HepG2 (cell line): ENCODE data around the gene ZNF526. TPM values are rescaled to one million over a fixed set of nuclear protein-coding genes. Genes with fewer than 3 reads are reported as not detected.

Experiments used
- ATAC-seq: fragments of 200-7000 bp; cut with Tn5 transposase; 3 replicates; pipeline ENCODE4 v1.9.1; 2020; ENCODE audit warnings: mild to moderate bottlenecking, moderate library complexity
- BruUV-seq: library from RNA; stranded (reverse); fragments of 400-500 nt; replicated peaks from 2 replicates; lab custom pipeline; 2021; lab: Mats Ljungman, UMichigan
- CTCF ChIA-PET: fragments of 300-600 bp; formaldehyde crosslinking; extraction: SDS; loops from one replicate; lab custom pipeline; 2021; ENCODE audit warnings: low total read pairs, inconsistent platforms, low intra/inter-chr PET ratio; lab: Yijun Ruan, JAX
- POLR2A ChIA-PET: fragments of 350-600 bp; sonication (Branson Sonifier 250); formaldehyde crosslinking; loops from one replicate; lab custom pipeline; 2020; ENCODE audit warnings: antibody characterized with exemption, inconsistent platforms; lab: Yijun Ruan, JAX
- DNase-seq: peaks from one replicate; pipeline ENCODE4 v3.0.0-alpha.2; 2015; ENCODE audit warnings: low spot score
- FAIRE-seq: peaks from 3 replicates; lab custom pipeline; 2011; peaks lifted over from hg19 to GRCh38; lab: Jason Lieb, UNC
- H2AFZ ChIP-seq: one replicate; pipeline ENCODE4 v1.6.1; 2011; ENCODE audit warnings: low read length, inconsistent platforms
- H3K27ac ChIP-seq: fragments of 300-600 bp; 3 replicates; pipeline ENCODE4 v1.8.0; 2011; ENCODE audit warnings: mixed run types, mild to moderate bottlenecking, mixed read lengths, low read length, inconsistent platforms; ENCODE audit not compliant: insufficient read depth; ENCODE audit errors: extremely low read length
- H3K27me3 ChIP-seq, 2 experiments: fragments of 200-600 bp in 1 of 2; 2 replicates in 1 of 2; 3 replicates in 1 of 2; pipeline versions ENCODE4 v1.6.0 to v1.8.0; 2011; ENCODE audit warnings: low read length in 2 of 2, mild to moderate bottlenecking in 2 of 2, moderate library complexity in 2 of 2, inconsistent platforms in 1 of 2; ENCODE audit not compliant: insufficient read depth in 2 of 2, control insufficient read depth in 1 of 2
- H3K36me3 ChIP-seq, 2 experiments: fragments of 200-600 bp in 1 of 2; replicated peaks in 1 of 2; 2 replicates in 1 of 2; 3 replicates in 1 of 2; pipeline versions ENCODE4 v1.5.1 to v1.8.0; 2011; ENCODE audit warnings: low read length in 2 of 2, inconsistent platforms in 1 of 2; ENCODE audit not compliant: insufficient read depth in 2 of 2, control insufficient read depth in 1 of 2
- H3K4me1 ChIP-seq: 2 replicates; pipeline ENCODE4 v1.5.1; 2012; ENCODE audit warnings: low read length, inconsistent platforms; ENCODE audit not compliant: insufficient read depth
- H3K4me2 ChIP-seq: 2 replicates; pipeline ENCODE4 v1.6.0; 2011; ENCODE audit warnings: low read depth, low read length, inconsistent platforms
- H3K4me3 ChIP-seq, 3 experiments: fragments of 200-600 bp in 1 of 3; sonication (generic), shearing (Covaris generic) in 1 of 3; replicated peaks in 1 of 3; 2 replicates each; pipeline ENCODE4 v1.5.1; 2011 to 2016; ENCODE audit warnings: low read length in 3 of 3, inconsistent platforms in 2 of 3, low read depth in 2 of 3, mild to moderate bottlenecking in 2 of 3, control low read depth in 1 of 3, mixed read lengths in 1 of 3; ENCODE audit not compliant: insufficient read depth in 1 of 3
- H3K79me2 ChIP-seq: one replicate; pipeline ENCODE4 v1.6.1; 2011; ENCODE audit warnings: low read length, inconsistent platforms; ENCODE audit not compliant: insufficient read depth
- H3K9ac ChIP-seq: 2 replicates; pipeline ENCODE4 v1.6.0; 2011; ENCODE audit warnings: mild to moderate bottlenecking, low read depth, low read length, inconsistent platforms; ENCODE audit not compliant: insufficient read depth
- H3K9me3 ChIP-seq: 2 replicates; pipeline ENCODE4 v1.5.1; 2012; ENCODE audit warnings: mild to moderate bottlenecking, low read length
- H4K20me1 ChIP-seq: 2 replicates; pipeline ENCODE4 v1.6.0; 2011; ENCODE audit warnings: inconsistent platforms, mild to moderate bottlenecking, low read length, moderate library complexity; ENCODE audit not compliant: insufficient read depth
- CREB3 ChIP-seq: sonication (generic); formaldehyde crosslinking; IDR thresholded peaks from 2 replicates; pipeline ENCODE4 v1.5.0; 2020; ENCODE audit warnings: missing genetic modification reagents
- GABPB1 ChIP-seq: IDR thresholded peaks from 2 replicates; pipeline ENCODE4 v1.6.1; 2016; ENCODE audit warnings: mild to moderate bottlenecking, missing genetic modification reagents, moderate library complexity, missing compliant biosample characterization
- MYNN ChIP-seq: sonication (generic); formaldehyde crosslinking; IDR thresholded peaks from 2 replicates; pipeline ENCODE4 v1.4.0; 2020; ENCODE audit warnings: mild to moderate bottlenecking, low read depth, missing genetic modification reagents
- POGZ ChIP-seq: sonication (generic); formaldehyde crosslinking; IDR thresholded peaks from 2 replicates; pipeline ENCODE4 v1.4.0; 2020; ENCODE audit warnings: mild to moderate bottlenecking, missing genetic modification reagents
- POLR2AphosphoS5 ChIP-seq: IDR thresholded peaks from 2 replicates; pipeline ENCODE4 v1.6.1; 2012; ENCODE audit warnings: low read depth, low read length
- SP140L ChIP-seq: sonication (generic); formaldehyde crosslinking; IDR thresholded peaks from 2 replicates; pipeline ENCODE4 v1.4.0; 2020; ENCODE audit warnings: missing genetic modification reagents, borderline replicate concordance
- ZBTB1 ChIP-seq: sonication (generic); formaldehyde crosslinking; IDR thresholded peaks from 2 replicates; pipeline ENCODE4 v1.4.0; 2020; ENCODE audit warnings: missing genetic modification reagents, borderline replicate concordance
- ZBTB38 ChIP-seq: sonication (generic); formaldehyde crosslinking; IDR thresholded peaks from 2 replicates; pipeline ENCODE4 v1.5.1; 2020; ENCODE audit warnings: mild to moderate bottlenecking, missing genetic modification reagents
- ZBTB40 ChIP-seq, 2 experiments: fragments of 450-650 bp in 1 of 2; sonication (generic) in 1 of 2; formaldehyde crosslinking in 1 of 2; IDR thresholded peaks; 2 replicates each; pipeline versions ENCODE4 v1.6.1 to v1.8.0; 2016 to 2022; ENCODE audit warnings: antibody characterized with exemption in 1 of 2, mild to moderate bottlenecking in 1 of 2, missing genetic modification reagents in 1 of 2
- ZFAT ChIP-seq: sonication (generic); formaldehyde crosslinking; conservative IDR thresholded peaks from 2 replicates; pipeline ENCODE4 v1.8.1; 2023; ENCODE audit warnings: missing genetic modification reagents, inconsistent platforms
- ZFP82 ChIP-seq: sonication (generic); formaldehyde crosslinking; IDR thresholded peaks from 2 replicates; pipeline ENCODE4 v1.5.1; 2020; ENCODE audit warnings: mild to moderate bottlenecking, missing genetic modification reagents, borderline replicate concordance
- ZNF275 ChIP-seq: sonication (generic); formaldehyde crosslinking; IDR thresholded peaks from 2 replicates; pipeline ENCODE4 v1.8.0; 2022; ENCODE audit warnings: missing genetic modification reagents, mild to moderate bottlenecking, inconsistent platforms, borderline replicate concordance
- ZNF468 ChIP-seq: sonication (generic); formaldehyde crosslinking; IDR thresholded peaks from 2 replicates; pipeline ENCODE4 v1.8.0; 2022; ENCODE audit warnings: mild to moderate bottlenecking, moderate library complexity, missing genetic modification reagents
- WGBS: methylation state at CpG from one replicate; pipeline ENCODE4 v1.1.6; 2017; ENCODE audit warnings: low lambda C conversion rate; 5-methylcytosine and 5-hydroxymethylcytosine counted together
- in situ Hi-C: cut with HindIII; loops from 2 replicates; pipeline ENCODE4 v1.10.0; 2017; ENCODE audit warnings: low pct_unique_long_range_greater_than_20kb; ENCODE audit not compliant: extremely low pct_ligation_motif_present
- intact Hi-C: fragments of 100-400 bp; cut with micrococcal nuclease; formaldehyde crosslinking; loops from one replicate; pipeline ENCODE4 v1.10.0; 2022; ENCODE audit not compliant: unreplicated experiment
- polyA plus RNA-seq, 8 experiments: library from polyadenylated mRNA; depleted of rRNA in 3 of 8; stranded (reverse) in 7 of 8; unstranded in 1 of 8; fragments of >200 nt; fragmentation: Illumina TruSeq in 4 of 8; extraction: Trizol in 4 of 8; gene quantifications; 2 replicates each; pipeline versions ENCODE4 v1.2.1 to v1.2.3, GENCODE V29; 2011 to 2016; ENCODE audit warnings: low read depth in 4 of 8, missing spikeins in 1 of 8, mixed read lengths in 1 of 8; ENCODE audit not compliant: insufficient read depth in 1 of 8
- total RNA-seq, 5 experiments: library from RNA; depleted of rRNA; stranded (reverse); fragments of >200 nt; fragmentation: Illumina TruSeq; extraction: Trizol; gene quantifications; 2 replicates each; pipeline ENCODE4 v1.2.3, GENCODE V29; 2016; ENCODE audit warnings: low read depth in 1 of 5

ZNF526 gene
- total and polyA plus RNA-seq, 2 of the 13 experiments (the other 11 are each of a cell fraction or from before 2014, with no cell fraction given): 3.3 to 8.4 TPM

GRCh38 chr19:42271045-42271419, 50.9 kb downstream of the ZNF526 start:
- Histone ChIP-seq H3K27me3 (no peaks in the 10 kb centered on the region; a peak in 1 of 5 replicates), H3K4me3 (peak overlapping the region in 2 of 3 experiments; percentile 73 to 81; a peak in 3 of 6 replicates), H3K79me2 (peaks cover 19% of the 10 kb centered on the region), H3K27ac (peak overlapping the region; percentile 76), H3K4me1 (peaks cover 29% of the 10 kb centered on the region), H4K20me1 (no peaks in the 10 kb centered on the region), H3K4me2 (peak overlapping the region; percentile 96), H3K36me3 (peaks cover 5 to 21% of the 10 kb centered on the region in 2 experiments; a peak in 3 of 5 replicates), H3K9ac (peak overlapping the region; percentile 90), H2AFZ (no peak overlapping the region), H3K9me3 (no peaks in the 10 kb centered on the region)
- 78% methylated on average over 1 of the region's 3 CpGs for WGBS
- in situ Hi-C loops (no loop called here), intact Hi-C loops (no loop called here)
- CTCF ChIA-PET: interaction anchor here (1.1 kb wide), 1 partner anchor 9 kb away, joined by 3 read pairs; no protein-coding TSS in a partner anchor
- BruUV-seq: no TSS peak
- POLR2A ChIA-PET: interaction anchor here (0.6 to 3.2 kb wide), 4 partner anchors 10 to 28 kb away, joined by 3 to 44 read pairs (median 5); no protein-coding TSS in a partner anchor
- no peak for DNase-seq
- no peak for FAIRE-seq
- ATAC-seq: no peak
- TF ChIP-seq ZFP82 (CRISPR knock-in tag): no peak
- no peak for TF ChIP-seq ZBTB40 (IDR thresholded peaks at IDR 0.05)
- TF ChIP-seq ZBTB40 (CRISPR knock-in tag; IDR thresholded peaks at IDR 0.05): no peak
- no peak for TF ChIP-seq POGZ (CRISPR knock-in tag)
- no peak for TF ChIP-seq ZNF275 (CRISPR knock-in tag)
- TF ChIP-seq MYNN (CRISPR knock-in tag): no peak
- TF ChIP-seq POLR2AphosphoS5: 0 out of 2 replicates have a peak, but pooled peaks have one; percentile 28
- TF ChIP-seq CREB3 (CRISPR knock-in tag): no peak
- TF ChIP-seq ZFAT (CRISPR knock-in tag): no peak
- TF ChIP-seq ZNF468 (CRISPR knock-in tag): no peak
- TF ChIP-seq SP140L (CRISPR knock-in tag): no peak
- TF ChIP-seq ZBTB38 (CRISPR knock-in tag): 0 out of 2 replicates have a peak, but pooled peaks have one; percentile 19
- TF ChIP-seq ZBTB1 (CRISPR knock-in tag): no peak
- no peak for TF ChIP-seq GABPB1 (CRISPR knock-in tag)
